GM04503 (cell line): Measurements from ENCODE around the gene SNX11.

Experiments
- DNase-seq: peaks from one replicate; pipeline ENCODE4 v3.0.0-alpha.2; 2012; ENCODE audit warnings: low read depth

Gene SNX11

DNA sequence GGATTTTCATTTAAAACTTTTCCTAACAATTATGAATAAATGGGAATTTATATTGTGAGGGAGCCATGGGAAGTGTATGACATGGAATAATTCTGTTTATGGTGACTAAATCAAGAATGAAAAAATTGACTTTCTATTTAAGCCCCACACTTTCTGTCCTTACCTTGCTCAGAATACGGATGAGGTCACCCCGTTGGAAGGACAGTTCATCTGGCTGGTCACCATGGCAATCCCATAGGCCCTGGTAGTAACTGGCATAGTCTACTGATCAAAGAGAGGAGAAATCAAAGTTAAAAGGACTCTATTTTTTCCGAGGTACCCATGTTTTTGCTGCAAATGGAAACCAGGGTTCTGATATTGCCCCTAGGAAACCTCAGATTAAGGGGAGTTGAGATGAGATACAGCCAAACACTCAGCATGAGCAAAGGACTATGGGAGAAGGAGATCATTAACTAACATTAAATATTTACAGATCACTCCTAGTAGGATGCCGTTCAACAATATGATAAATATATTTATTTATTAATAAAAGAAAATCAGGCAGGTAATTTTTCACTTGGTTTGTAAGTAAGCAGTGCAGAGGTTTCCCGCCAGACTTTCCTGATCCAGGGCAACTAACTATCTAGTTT lies 54.9 kb downstream of the SNX11 start:
- DNase-seq, result no peak

DNA sequence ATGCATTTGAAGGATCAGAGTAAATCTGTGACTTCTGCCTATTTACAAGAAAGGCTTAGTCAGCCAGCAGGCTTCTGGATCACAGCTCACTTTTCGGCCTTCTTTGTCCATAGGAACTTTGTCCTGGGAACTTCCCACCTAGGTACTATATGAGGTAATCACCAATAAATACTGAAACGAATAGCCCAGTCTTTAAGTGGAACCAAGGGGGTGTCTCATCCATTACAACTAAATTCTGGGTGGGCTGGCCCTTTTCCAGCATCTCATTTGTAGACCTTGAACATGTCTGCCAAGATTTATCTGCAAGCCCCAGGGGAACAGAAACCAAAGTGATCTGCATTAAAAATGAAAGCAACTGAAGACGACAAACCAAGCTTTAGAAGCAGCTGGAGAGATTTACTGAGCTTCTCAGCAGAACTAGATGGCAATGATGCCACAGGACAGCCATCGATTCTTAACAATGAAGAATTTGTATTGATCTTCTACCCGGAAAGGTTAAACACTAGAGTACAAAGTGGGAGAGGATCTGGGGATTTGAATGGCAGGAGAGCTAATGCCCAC lies 55.5 kb downstream of the SNX11 start:
- no peak for DNase-seq

DNA sequence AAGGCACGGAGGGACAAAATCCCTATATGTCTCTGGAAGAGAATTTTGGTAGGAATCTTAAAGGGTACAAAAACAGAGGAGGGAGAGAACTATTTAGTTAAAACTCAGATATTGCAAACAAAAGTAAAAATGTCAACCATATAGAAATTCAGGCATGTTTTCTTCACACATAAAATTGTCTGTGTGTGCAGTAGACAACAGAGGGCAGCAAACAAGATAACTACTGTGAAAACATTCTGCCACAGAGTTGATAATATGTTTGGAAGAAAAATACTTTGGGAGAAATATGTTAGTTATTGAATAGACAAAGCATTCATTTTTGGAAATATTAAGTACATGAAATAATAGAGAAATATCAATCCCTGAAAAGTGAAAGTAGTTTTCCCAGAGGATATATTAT lies 56.2 kb downstream of the SNX11 start:
- no peak for DNase-seq

DNA sequence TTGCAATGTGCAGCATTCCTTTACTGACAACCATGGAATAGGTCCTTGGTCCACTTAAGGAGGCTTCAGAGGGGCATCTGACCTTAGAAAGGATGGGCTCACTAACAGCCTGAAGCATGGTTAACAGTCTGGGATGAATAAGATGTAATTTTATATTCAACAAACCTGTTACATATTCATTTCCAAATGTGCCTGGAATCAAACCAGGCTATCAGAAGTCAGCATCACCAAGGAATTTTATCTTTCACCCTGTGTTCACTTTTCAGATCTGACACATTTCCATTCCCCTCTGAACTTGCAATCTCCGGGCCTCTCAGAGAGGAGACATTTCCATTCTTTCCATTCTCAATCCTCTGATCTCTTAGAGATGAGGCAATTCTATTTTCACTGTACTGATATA lies 62.4 kb downstream of the SNX11 start:
- no peak for DNase-seq
